ENCODE data around the gene FAM228A.
"Not testable (repeated sequence)": the region's sequence is repeated elsewhere in the genome, so short reads cannot be mapped to it uniquely, and the experiment has no call there.

FAM228A gene

GRCh38 chr2:24191848-24192247 lies 17.0 kb downstream of the FAM228A start:
- Histone ChIP-seq H3K4me2 (ENCODE audit: low read length, poor library complexity, severe bottlenecking) (no peak overlapping the region), H2BK120ac (ENCODE audit: low read depth, low read length) (no peak overlapping the region), H4K8ac (ENCODE audit: low read length) (no peak overlapping the region), H3K9ac (ENCODE audit: low read length) (no peak overlapping the region), H2BK12ac (ENCODE audit: low read length in 2 of 2) (no peak overlapping the region), H3K23ac (ENCODE audit: low read length in 2 of 2) (no peak overlapping the region), H3K9me3 (ENCODE audit: control insufficient read depth, low read length) (no peaks in the 10 kb centered on the region), H2AFZ (ENCODE audit: low read depth, low read length) (no peak overlapping the region), H2BK15ac (ENCODE audit: low read depth, poor library complexity, severe bottlenecking) (no peak overlapping the region), H3K14ac (ENCODE audit: low read length in 2 of 2) (no peak overlapping the region), H2AK5ac (ENCODE audit: low read length, severe bottlenecking) (peak overlapping the region; percentile 67), H3K4ac (ENCODE audit: low read depth in 1 of 2, low read length in 2 of 2) (no peak overlapping the region), H3K27me3 (ENCODE audit: control insufficient read depth in 1 of 2, insufficient read depth in 1 of 2, low read length in 2 of 2) (peaks cover 0 to 6% of the 10 kb centered on the region in 2 experiments), H3K36me3 (ENCODE audit: control insufficient read depth in 1 of 2, insufficient read depth in 2 of 2, low read depth in 1 of 2, low read length in 2 of 2) (peaks cover 0 to 8% of the 10 kb centered on the region in 2 experiments), H3K18ac (ENCODE audit: low read depth in 1 of 2, low read length in 2 of 2) (no peak overlapping the region), H3K4me3 (ENCODE audit: insufficient read depth in 1 of 2, low read depth in 1 of 2, low read length in 2 of 2) (no peak overlapping the region), H2BK5ac (ENCODE audit: low read depth, low read length, poor library complexity, severe bottlenecking) (no peak overlapping the region), H3K4me1 (ENCODE audit: control insufficient read depth, insufficient read depth, low read depth, low read length) (no peaks in the 10 kb centered on the region), H3K27ac (ENCODE audit: low read length, poor library complexity, severe bottlenecking) (no peak overlapping the region), H3K79me1 (replicated peaks; ENCODE audit: low read length, poor library complexity, severe bottlenecking) (no peaks in the 10 kb centered on the region), H4K91ac (ENCODE audit: low read length) (no peak overlapping the region)
- DNase-seq, result no peak
- 25% methylated on average over 5 of the region's 5 CpGs for WGBS

- H4K8ac ChIP-seq (ENCODE audit: low read length); H3K4me1 ChIP-seq (ENCODE audit: control insufficient read depth, insufficient read depth, low read depth, low read length); H3K27me3 ChIP-seq (ENCODE audit: control insufficient read depth in 1 of 2, insufficient read depth in 1 of 2, low read length in 2 of 2); H3K9ac ChIP-seq (ENCODE audit: low read length); H2AK5ac ChIP-seq (ENCODE audit: low read length, severe bottlenecking); H3K79me1 ChIP-seq (replicated peaks; ENCODE audit: low read length, poor library complexity, severe bottlenecking); H4K91ac ChIP-seq (ENCODE audit: low read length); DNase-seq; H2BK15ac ChIP-seq (ENCODE audit: low read depth, poor library complexity, severe bottlenecking); H3K14ac ChIP-seq (ENCODE audit: low read length in 2 of 2); H3K27ac ChIP-seq (ENCODE audit: low read length, poor library complexity, severe bottlenecking); H3K4ac ChIP-seq (ENCODE audit: low read depth in 1 of 2, low read length in 2 of 2); H3K4me3 ChIP-seq (ENCODE audit: insufficient read depth in 1 of 2, low read depth in 1 of 2, low read length in 2 of 2); H3K23ac ChIP-seq (ENCODE audit: low read length in 2 of 2); H2BK12ac ChIP-seq (ENCODE audit: low read length in 2 of 2); H3K4me2 ChIP-seq (ENCODE audit: low read length, poor library complexity, severe bottlenecking); H3K18ac ChIP-seq (ENCODE audit: low read depth in 1 of 2, low read length in 2 of 2); H2AFZ ChIP-seq (ENCODE audit: low read depth, low read length); H2BK120ac ChIP-seq (ENCODE audit: low read depth, low read length); H2BK5ac ChIP-seq (ENCODE audit: low read depth, low read length, poor library complexity, severe bottlenecking); H3K9me3 ChIP-seq (ENCODE audit: control insufficient read depth, low read length): not testable (repeated sequence)
- peaks cover 0 to 12% of the 10 kb centered on the region in 2 experiments for H3K36me3 ChIP-seq (ENCODE audit: control insufficient read depth in 1 of 2, insufficient read depth in 2 of 2, low read depth in 1 of 2, low read length in 2 of 2)
- no CpG with 5 or more reads among the region's 1 CpG for WGBS
Observed at GRCh38 chr2:24197213-24197612, 22.4 kb downstream of the FAM228A start.

GRCh38 chr2:24199968-24200590 lies 25.2 kb downstream of the FAM228A start:
- WGBS, result 86% methylated on average over 8 of the region's 12 CpGs
- no peak overlapping the region for H3K27ac ChIP-seq (ENCODE audit: low read length, poor library complexity, severe bottlenecking)
- no peak overlapping the region for H3K18ac ChIP-seq (ENCODE audit: low read depth in 1 of 2, low read length in 2 of 2)
- H2BK120ac ChIP-seq (ENCODE audit: low read depth, low read length), result no peak overlapping the region
- H2BK5ac ChIP-seq (ENCODE audit: low read depth, low read length, poor library complexity, severe bottlenecking), result no peak overlapping the region
- H2AK5ac ChIP-seq (ENCODE audit: low read length, severe bottlenecking), result no peak overlapping the region
- H3K4me1 ChIP-seq (ENCODE audit: control insufficient read depth, insufficient read depth, low read depth, low read length), result peaks cover 12% of the 10 kb centered on the region
- H2BK12ac ChIP-seq (ENCODE audit: low read length in 2 of 2), result no peak overlapping the region
- H3K4me2 ChIP-seq (ENCODE audit: low read length, poor library complexity, severe bottlenecking), result no peak overlapping the region
- H3K14ac ChIP-seq (ENCODE audit: low read length in 2 of 2), result no peak overlapping the region
- H3K79me1 ChIP-seq (replicated peaks; ENCODE audit: low read length, poor library complexity, severe bottlenecking), result no peaks in the 10 kb centered on the region
- no peak overlapping the region for H4K91ac ChIP-seq (ENCODE audit: low read length)
- H3K4me3 ChIP-seq (ENCODE audit: insufficient read depth in 1 of 2, low read depth in 1 of 2, low read length in 2 of 2), result no peak overlapping the region
- H2AFZ ChIP-seq (ENCODE audit: low read depth, low read length), result no peak overlapping the region
- no peaks in the 10 kb centered on the region for H3K27me3 ChIP-seq (ENCODE audit: control insufficient read depth in 1 of 2, insufficient read depth in 1 of 2, low read length in 2 of 2)
- no peak overlapping the region for H2BK15ac ChIP-seq (ENCODE audit: low read depth, poor library complexity, severe bottlenecking)
- no peak overlapping the region for H4K8ac ChIP-seq (ENCODE audit: low read length)
- H3K9ac ChIP-seq (ENCODE audit: low read length), result no peak overlapping the region
- no peaks in the 10 kb centered on the region for H3K9me3 ChIP-seq (ENCODE audit: control insufficient read depth, low read length)
- DNase-seq, result no peak
- peaks cover 25 to 26% of the 10 kb centered on the region in 2 experiments for H3K36me3 ChIP-seq (ENCODE audit: control insufficient read depth in 1 of 2, insufficient read depth in 2 of 2, low read depth in 1 of 2, low read length in 2 of 2)
- no peak overlapping the region for H3K4ac ChIP-seq (ENCODE audit: low read depth in 1 of 2, low read length in 2 of 2)
- no peak overlapping the region for H3K23ac ChIP-seq (ENCODE audit: low read length in 2 of 2)

GRCh38 chr2:24200799-24201198 lies 25.9 kb downstream of the FAM228A start:
- Histone ChIP-seq H2BK15ac (ENCODE audit: low read depth, poor library complexity, severe bottlenecking) (no peak overlapping the region), H4K91ac (ENCODE audit: low read length) (no peak overlapping the region), H2AK5ac (ENCODE audit: low read length, severe bottlenecking) (no peak overlapping the region), H3K36me3 (ENCODE audit: control insufficient read depth in 1 of 2, insufficient read depth in 2 of 2, low read depth in 1 of 2, low read length in 2 of 2) (peaks cover 29 to 31% of the 10 kb centered on the region in 2 experiments), H3K4me2 (ENCODE audit: low read length, poor library complexity, severe bottlenecking) (no peak overlapping the region), H3K27ac (ENCODE audit: low read length, poor library complexity, severe bottlenecking) (no peak overlapping the region), H3K9me3 (ENCODE audit: control insufficient read depth, low read length) (no peaks in the 10 kb centered on the region), H3K4ac (ENCODE audit: low read depth in 1 of 2, low read length in 2 of 2) (no peak overlapping the region), H3K4me3 (ENCODE audit: insufficient read depth in 1 of 2, low read depth in 1 of 2, low read length in 2 of 2) (no peak overlapping the region), H2BK5ac (ENCODE audit: low read depth, low read length, poor library complexity, severe bottlenecking) (no peak overlapping the region), H2BK12ac (ENCODE audit: low read length in 2 of 2) (no peak overlapping the region), H4K8ac (ENCODE audit: low read length) (no peak overlapping the region), H3K4me1 (ENCODE audit: control insufficient read depth, insufficient read depth, low read depth, low read length) (peaks cover 16% of the 10 kb centered on the region), H3K9ac (ENCODE audit: low read length) (no peak overlapping the region), H3K23ac (ENCODE audit: low read length in 2 of 2) (no peak overlapping the region), H3K79me1 (replicated peaks; ENCODE audit: low read length, poor library complexity, severe bottlenecking) (no peaks in the 10 kb centered on the region), H2BK120ac (ENCODE audit: low read depth, low read length) (no peak overlapping the region), H3K18ac (ENCODE audit: low read depth in 1 of 2, low read length in 2 of 2) (no peak overlapping the region), H2AFZ (ENCODE audit: low read depth, low read length) (no peak overlapping the region), H3K14ac (ENCODE audit: low read length in 2 of 2) (no peak overlapping the region), H3K27me3 (ENCODE audit: control insufficient read depth in 1 of 2, insufficient read depth in 1 of 2, low read length in 2 of 2) (no peaks in the 10 kb centered on the region)
- 96% methylated on average over 3 of the region's 3 CpGs for WGBS
- DNase-seq, result no peak

Data from mesenchymal stem cell (in vitro differentiated cells and primary cell).